NCI-H524 (cell line): ENCODE data around the gene ANKS1B.
"Not testable (repeated sequence)": the region's sequence is repeated elsewhere in the genome, so short reads cannot be mapped to it uniquely, and the experiment has no call there.

Experiments
- DNase-seq, 2 experiments: peaks; one replicate each; lab custom pipeline; 2025; lab: John Stamatoyannopoulos, UW

ANKS1B gene

DNA sequence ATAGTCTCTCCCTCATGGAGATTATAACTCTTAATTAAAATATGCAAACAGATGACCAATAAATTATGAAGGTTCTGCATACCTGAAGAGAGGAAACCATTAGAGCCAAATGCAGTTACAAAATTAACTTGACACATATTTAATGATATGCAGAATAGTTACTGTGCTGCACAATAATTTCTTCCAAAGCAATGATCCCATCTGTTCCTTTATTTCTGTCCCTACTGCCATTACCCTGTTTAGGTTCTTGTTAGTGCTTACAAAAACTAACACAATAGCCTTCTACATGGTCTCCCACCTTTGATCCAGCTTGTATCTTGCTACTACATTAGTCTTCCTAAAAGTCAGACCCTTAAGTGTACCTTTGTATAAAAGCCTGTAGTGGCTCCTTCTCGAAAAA is 928.5 kb downstream of the ANKS1B start:
- DNase-seq: peak in 1 of 2 experiments; percentile 32

DNA sequence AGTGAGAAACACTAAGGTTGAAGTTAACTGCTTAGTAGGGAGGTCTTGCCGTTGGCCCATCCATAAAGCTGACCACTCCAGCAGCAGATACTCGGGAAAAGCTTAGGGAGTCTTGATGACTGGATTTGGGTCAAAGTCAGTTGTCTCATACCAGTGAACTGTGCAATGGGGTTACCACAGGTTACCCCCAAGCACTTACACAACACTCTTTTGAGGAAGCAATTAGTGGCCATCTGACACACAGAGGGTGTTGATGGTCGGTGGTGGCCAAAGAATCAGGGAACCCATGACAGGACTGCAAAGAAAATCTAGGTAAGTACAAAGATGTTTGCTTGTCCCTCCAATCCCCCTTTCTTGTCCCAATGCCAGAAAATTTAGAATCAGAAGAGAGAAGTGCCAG is 929.4 kb downstream of the ANKS1B start:
- DNase-seq: no peak

DNA sequence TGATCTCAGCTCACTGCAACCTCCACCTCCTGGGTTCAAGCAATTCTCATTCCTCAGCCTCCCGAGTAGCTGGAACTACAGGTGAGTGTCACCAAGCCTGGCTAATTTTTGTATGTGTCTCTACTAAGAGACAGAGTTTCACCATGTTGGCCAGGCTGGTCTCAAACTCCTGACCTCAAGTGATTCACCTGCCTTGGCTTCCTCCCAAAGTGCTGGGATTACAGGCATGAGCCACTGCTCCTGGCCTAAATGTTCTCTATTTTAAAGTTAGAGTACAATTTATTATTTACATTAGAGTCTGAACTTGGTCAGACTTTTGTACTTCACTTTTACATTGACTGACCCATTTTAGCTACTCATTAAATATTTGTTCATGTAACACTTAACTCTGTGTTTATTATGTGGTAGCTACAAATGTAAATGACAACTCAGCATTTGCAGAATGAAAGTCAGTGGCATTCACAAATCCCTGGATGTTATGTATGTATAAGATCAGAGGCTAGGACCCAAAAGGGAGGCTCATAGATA is 930.1 kb downstream of the ANKS1B start:
- no peak for DNase-seq

DNA sequence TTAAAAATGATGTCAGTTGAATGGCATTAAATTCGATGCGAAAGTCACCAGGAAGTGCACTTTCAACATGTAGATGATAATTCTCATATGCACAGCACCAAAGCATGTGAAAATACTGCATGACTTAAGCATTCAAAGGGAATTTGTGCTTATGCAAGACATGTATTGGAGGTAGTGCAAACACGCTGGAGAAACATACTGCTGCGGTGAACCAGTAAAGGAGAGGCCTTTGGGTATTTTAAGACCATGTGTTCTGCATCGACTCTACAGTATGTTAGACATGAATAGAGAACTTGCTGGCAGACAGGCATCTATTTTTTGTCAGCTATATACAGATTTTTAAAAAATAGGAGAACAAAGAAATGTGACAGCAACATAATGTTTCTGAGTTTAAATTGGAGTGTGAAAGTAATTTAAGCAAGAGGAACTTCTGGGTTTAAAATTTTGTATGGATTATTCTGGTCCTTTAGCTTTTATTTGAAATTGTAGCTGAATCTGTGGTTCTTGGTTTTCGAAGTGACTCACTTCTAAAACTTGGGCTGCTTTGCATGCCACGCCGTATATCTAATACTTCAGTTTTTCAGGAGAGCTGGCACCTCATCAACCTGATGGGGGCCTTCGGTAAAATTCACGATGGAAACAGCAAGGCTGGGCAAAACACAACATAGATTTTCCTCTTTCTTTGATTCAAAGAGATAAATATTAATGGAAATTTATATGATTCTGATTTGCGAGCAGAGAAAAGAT is 930.9 kb downstream of the ANKS1B start:
- no peak for DNase-seq

DNA sequence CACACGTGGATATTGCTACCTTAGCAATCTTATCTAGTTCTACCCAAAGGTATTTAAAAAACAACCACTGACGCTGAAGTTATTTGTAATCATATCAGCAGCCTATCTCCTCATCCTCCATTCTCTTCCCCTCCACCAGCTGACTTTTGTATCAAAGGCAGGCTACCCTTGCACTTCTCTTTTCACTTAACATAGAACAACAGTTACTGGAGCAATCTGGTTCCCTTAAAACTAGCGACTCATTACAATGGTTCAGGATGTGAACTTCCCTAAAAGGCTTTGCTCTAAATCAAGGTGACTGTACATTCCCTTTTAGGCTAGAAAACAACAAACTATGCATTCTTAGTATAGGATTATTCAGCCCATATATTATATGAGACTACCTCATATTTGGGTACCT is 935.0 kb downstream of the ANKS1B start:
- no peak for DNase-seq

DNA sequence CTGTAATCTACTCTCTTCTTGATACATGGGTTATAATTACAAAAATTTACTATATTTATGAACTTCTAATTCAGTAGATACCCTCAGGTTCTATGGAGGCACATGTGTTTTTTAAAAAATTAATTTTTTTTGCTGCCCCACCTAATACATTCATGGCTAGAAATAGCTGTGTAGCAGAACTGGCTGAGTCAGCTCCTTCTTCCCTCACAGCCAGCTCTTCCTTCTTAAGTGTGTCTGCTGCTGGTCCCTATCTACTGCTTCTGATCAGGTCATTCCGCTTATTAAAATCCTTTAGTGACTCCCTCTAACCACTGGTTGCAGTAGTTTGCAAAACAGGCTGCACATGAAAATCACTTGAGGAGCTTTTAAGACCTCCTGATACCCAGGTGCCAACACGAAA is 939.6 kb downstream of the ANKS1B start:
- DNase-seq: no peak

DNA sequence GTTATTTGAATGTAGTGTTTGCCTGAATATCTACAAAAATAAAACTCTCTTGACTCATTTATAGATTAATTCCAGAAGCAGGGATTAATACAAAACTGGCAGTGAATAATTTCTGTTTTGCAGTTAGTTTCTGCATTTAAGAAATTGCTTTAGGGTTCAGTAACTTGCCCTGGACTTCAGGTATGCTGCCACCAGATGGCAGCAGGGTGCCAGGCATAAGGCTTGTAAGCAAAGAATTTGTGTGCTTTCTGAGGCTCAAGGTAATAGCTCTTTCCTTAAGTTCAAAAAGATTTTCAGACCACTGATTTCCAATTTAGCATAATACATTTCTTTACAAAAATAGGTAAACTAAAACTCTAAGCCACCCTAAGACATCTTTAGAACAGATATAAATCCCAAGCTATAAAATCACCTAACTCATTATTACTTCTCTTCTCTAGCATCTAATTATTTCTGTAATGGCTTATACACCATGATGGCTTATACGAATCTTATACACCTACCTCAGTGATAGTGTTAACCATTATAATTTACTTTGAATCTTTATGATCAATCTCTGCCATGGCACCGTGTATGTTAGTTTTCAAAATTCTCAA is 941.3 kb downstream of the ANKS1B start:
- peak; percentile 36 to 64 for DNase-seq

DNA sequence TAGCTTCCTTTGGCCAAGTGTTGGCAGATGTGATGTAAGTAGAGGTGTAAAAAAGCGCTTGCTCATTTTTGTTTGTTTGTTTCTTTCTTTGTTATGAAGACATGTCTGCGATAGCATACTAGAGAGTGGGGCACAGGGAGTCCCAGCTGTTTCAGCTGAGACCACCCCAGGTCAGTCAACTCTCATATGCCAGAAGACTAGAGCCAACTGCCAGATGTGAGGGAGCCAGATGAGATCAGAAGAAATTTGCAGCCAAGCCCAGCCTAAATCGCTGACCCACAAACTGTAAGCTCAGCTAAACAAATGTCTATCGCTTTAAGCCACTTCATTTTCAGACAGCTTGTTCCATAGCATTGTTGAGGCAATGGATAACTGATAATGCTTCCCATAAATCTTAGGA is 942.5 kb downstream of the ANKS1B start:
- no peak for DNase-seq

DNA sequence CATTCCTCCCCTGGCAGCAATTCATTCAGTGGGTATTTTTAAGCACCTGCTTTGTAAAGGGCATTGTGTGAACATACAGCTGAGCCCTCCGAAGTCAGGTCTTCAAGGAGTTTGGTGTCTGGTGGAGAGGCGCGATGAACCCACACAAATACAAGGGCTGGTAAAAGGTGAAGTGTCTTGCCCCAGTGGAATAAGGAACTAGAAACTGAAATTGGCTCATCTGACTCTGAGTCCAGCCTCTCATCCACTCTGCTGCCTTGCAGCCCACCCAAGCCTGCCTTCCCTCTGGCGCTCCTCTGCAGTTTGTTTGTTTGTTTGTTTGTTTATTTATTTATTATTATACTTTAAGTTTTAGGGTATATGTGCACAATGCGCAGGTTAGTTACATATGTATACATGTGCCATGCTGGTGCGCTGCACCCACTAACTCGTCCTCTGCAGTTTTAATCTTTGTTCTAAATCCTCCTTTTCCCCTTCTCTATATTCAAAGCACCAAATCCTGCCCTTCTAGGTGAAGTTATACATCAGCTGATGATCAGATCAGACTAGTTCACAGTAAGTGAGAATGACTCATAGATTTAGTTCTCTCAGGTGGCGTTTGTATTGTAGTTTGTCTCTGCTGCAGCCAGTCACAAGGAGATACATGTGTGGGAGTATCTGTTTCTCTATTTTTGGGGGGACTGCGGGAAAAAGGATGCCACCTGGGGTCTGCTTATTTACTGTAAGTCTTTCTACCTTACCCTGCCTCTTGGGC is 945.2 kb downstream of the ANKS1B start:
- DNase-seq: no peak

DNA sequence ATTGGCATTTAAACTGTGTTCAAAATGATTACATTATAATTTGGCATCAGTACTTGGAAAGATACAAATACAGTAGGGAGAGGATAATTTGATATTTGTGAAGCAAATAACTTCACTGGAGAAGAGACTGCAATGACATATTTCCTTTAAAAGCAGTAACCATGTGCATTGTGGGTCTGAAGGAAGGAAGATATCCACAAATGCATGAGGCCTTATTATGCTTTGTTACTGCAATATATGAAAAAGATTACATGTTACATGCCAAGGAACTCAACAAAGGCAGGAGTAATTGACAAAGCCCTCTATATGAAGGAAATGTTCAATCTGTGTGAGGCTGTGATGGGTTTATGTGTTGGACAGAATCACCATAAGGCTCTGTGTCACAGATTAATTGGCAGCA is 948.2 kb downstream of the ANKS1B start:
- no peak for DNase-seq

DNA sequence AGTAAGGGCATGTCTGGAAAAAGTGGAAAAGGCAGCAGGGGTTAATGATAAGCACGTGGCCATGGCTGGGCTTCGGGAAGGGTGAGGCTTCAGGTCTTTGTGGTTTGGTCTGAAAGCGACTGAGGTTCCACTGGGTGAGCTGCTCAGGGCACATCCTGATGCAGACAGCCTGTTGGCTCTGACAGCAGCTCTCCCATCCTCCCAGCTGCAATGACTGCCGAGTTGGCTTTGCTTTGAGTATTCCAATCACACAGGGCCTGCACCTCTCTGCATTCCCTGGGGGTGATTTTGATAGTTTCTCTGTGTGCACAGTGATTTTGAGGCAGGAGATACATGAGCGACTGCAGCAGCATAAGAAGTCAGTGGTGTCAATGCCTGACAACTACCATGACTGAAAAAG is 948.9 kb downstream of the ANKS1B start:
- DNase-seq: no peak

DNA sequence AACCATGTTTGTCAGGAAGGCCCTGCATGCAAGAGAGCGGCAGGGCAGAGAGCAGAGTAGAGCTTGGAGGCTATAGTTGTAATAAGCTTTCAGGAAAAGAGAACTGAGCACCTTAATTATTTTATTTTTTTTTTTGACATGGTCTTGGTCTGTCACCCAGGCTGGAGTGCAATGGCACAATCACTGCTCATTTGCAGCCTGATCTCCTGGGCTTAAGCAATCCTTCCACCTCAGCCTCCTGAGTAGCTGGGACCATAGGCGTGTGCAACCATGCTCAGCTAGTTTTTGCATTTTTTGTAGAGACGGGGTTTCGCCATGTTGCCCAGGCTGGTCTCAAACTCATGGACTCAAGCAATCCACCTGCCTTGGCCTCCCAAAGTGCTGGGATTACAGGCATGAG is 950.5 kb downstream of the ANKS1B start:
- DNase-seq: not testable (repeated sequence)

DNA sequence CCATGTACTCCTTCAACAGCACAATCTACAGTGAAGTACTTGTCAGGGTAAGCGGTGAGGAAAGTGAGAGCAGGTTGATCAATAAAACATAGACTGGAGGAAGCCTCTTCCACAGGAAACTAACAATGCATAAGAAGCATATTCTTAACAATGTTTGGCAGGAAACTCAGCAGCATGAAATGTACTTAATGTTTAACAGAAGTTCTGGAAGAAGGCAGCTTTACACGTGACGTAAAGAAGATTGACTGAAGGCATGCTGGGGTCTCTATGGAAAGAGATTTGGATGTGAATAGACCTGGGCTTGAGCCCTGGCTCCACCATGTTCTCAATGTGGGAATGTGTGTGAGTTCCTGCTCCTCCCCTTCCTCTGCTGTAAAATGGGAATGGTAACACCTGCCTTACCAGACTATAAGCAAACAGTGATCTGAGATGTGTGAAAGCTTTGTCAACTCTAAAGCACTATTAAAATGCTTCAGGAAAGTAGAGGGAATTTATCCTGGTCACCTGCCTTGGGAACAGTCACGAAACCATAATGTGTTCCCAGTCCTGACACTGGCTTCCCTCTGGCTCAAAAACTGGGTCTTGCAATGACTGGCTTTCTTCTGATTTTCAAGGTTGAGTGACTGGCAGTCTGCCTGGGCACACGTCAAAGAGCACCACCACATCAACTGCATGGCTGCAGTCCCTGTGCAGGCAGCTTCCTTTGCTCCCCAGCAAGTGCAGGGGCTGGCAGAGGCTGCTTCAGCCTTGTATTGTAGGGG is 955.0 kb downstream of the ANKS1B start:
- no peak for DNase-seq

DNA sequence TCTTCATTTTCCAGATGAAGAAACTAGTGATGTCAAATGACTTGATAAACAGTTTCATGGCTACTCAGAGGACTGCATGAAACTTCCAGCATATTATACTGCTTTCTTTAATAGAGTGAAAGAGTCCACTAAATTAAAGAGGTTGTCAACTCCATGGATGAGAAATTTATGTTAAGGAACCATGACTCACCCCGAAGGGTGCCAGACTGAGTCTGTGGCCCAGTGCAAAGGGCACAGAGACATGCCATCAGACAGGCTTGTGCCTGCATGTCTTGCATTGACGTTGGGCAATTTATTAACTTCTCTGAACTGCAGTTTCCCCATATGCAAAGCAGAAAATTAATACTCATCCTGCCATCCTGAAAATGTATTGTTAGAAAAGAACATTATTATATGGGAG is 957.3 kb downstream of the ANKS1B start:
- DNase-seq: no peak

DNA sequence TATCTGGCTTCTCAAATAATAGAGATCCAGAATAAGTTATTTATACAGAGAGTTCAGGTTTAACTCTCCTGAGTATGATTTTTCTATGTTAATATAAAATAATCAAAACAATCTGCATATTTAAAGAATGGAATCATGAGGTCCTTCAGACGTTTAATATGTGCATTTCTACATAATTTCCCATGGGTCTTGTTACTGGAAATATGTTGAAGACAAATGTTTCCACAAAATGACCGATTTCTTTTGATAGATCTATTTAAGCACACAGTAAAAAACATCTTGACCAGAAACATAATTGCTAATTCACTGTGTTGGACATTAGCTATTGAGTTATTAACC is 957.7 kb downstream of the ANKS1B start:
- DNase-seq: no peak

DNA sequence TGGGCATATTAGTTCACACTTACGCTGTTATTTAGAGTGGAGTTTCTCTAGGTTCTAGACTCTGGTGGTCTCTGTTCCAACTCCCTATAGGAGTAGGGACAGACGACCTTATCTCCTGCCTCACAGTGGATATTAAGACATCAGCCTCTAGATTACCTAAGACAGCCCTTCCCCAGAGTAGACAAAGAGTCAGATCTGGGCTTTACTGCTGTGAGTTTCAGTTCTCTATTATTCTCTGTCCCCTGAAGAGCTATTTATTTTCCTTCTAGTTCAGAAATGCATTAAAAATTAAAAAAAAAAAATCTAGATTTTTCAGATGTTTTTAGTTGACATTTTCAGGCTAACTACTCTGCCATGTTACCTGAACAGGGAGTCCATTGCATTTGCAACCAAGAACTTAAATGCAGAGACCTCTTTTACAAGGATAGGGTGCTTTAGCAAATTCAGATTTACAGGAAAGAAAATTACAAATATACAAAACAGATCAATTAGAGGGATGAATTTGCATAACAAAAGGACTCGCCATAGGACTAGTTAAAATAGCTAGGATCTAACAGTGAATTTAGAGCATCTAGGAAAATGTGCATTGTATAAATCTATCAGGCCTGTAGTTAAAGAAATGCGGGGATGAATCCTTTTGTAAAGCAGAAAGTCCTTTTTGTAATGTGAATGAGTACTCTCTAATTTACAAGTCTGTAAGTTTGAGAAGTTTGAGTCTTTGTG is 958.2 kb downstream of the ANKS1B start:
- no peak for DNase-seq

DNA sequence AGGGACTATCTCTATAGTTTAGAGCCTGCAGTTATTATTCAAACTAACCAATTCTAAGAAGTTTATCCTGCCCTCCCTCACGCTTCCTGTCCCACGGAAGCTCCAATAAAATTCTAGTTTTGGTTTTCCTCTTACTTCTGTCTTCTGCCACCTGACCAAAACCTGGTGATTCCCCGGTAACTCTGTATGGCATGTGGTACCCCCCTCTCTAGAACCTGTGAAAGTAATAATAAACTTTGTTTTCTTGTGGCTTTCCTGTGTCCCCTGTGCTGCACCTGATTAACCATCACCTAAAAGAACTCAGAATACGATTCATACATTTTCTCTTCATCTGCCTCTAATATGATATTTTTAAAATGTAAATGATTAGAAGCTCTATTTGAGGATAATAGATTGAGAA is 959.9 kb downstream of the ANKS1B start:
- DNase-seq: no peak

DNA sequence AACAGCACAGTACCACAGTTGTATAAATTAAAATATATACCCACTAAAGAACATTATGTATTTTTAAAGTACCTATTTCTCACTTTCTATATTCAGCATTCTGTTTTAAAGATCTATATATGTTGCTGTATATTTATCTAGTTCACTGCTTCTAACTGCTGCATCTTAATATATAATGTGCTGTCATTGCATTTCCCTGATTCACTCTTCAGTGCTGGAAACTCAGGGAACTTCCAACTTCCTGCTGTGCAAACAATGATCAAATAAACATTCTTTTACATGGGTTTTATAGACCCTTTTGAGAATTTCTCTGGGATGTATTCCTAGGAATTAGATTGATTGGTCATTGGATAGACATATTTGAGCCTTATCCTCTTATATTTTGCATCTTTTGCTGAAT is 960.5 kb downstream of the ANKS1B start:
- no peak for DNase-seq

DNA sequence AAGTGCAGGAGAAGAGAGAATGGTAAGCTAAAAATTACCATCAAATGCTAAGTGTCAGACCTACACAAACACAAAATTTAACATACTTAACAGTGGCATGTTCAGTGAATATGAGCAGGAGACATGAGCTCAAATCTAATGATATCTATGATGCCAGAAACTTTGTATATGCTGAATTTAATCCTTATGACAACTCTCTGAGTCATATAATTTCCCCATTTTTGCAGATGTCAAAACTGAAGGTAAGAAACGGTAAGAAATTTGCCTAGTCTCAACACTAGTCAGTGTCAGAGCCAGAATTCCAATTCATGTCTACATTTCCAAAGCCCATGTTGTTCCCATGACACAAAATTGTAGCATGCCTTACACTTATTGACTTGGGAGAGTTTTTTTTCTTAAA is 963.9 kb downstream of the ANKS1B start:
- no peak for DNase-seq

DNA sequence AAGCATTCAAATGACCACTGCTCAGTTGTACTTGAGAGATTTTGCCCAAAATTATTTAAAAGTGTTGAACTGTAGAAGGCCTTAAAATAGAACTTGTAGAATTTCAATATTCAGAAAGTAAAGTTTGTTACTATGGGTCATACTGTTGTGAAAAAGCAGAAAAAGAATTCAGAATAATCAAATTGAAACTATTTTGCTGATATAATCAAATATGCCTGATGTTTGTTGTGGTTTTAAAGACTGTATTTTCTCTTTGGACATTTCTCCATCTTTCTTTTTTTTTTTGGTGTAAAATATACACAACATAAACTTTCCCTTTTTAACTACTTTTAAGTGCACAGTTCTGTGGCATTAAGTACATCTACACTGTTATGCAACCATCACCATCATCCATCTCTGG is 964.9 kb downstream of the ANKS1B start:
- DNase-seq: no peak

DNA sequence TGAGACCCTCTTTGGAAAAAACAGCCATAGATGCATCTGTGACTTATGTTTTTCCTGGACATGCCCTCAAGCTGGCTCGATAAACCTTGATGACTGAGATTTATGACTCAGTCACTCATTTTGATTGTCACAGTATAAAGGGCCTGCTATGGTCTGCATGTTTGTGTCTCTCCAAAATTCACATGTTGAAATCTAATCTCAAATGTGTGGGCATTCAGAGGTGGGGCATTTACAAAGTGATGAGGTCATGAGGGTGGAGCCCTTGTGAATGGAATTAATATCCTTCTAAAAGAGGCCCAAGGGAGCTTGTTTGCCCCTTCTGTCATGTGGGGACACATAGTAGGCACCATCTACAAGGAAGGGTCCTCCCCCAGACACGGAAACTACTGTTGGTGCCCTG is 966.8 kb downstream of the ANKS1B start:
- DNase-seq: no peak
